ENCODE results near the gene FGF8. TPM values are rescaled to one million over a fixed set of nuclear protein-coding genes. Genes with fewer than 3 reads are reported as not detected.

FGF8 gene
- total and polyA plus RNA-seq, 2 of the 13 experiments (the other 11 are each of a cell fraction or from before 2014, with no cell fraction given) = not detected

DNA sequence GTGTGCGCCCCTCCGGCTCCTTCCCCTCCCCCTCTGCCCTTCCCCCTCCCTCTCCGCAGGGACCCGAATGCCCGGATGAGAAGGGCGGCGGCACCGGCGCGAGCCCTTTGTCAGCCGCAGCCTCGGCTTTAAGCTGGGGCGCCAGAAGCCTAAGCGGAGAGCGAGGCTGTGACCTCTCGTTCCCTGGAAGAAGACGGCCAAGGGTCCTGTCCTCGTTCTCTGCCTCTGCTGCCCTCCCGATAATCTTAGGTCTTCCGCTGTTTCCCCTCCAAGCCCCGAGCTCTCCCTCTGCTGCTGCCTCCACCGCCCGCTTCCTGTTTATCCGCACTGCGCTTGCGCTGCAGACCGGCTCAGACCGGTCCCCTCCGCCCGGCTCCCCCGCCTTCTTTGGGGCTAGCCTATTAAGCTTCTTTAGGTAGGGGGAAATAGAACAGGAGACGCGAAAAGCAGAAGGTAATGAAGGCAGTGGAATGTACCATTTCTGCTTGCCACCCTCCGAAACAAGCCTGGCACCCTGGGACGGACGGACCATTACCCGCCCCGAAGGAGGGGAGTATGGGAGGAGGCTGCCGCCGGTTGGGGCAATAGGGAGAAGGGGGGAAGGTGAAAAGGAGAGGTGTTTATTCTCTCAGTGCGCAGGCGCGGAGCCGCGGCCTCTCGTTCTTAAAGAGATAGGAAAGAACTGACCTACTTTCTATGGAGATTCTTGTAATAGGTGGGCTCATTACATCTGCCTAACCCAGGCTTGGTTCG lies 42.4 kb upstream of the FGF8 start, which contains the start of gene OGA (continued):
- TF ChIP-seq SPEN (CRISPR knock-in tag; IDR thresholded peaks at IDR 0.05; ENCODE audit: low read depth) (peak; percentile 73; the same call in 1 of the 2 replicates), DNMT1 (CRISPR knock-in tag; IDR thresholded peaks at IDR 0.05) (0 out of 2 replicates have a peak, but pooled peaks have one; percentile 28), ZNF644 (CRISPR knock-in tag; IDR thresholded peaks at IDR 0.05; ENCODE audit: low read depth) (no peak), ZNF264 (CRISPR knock-in tag; IDR thresholded peaks at IDR 0.05) (peak; percentile 67; the same call in 1 of the 2 replicates), ZNF614 (CRISPR knock-in tag; IDR thresholded peaks at IDR 0.05; ENCODE audit: borderline replicate concordance) (peak; percentile 35), MED1 (CRISPR knock-in tag; IDR thresholded peaks at IDR 0.05) (peak; percentile 79), XRCC5 (optimal IDR thresholded peaks at IDR 0.05; ENCODE audit: low read length) (peak; percentile 72), RBAK (CRISPR knock-in tag; IDR thresholded peaks at IDR 0.05) (no peak), MAFK (conservative IDR thresholded peaks at IDR 0.05 in 1 of 2, IDR thresholded peaks at IDR 0.05 in 1 of 2; ENCODE audit: low read length in 2 of 2) (no peak), ZNF629 (CRISPR knock-in tag; conservative IDR thresholded peaks at IDR 0.05) (no peak), BHLHE40 (IDR thresholded peaks at IDR 0.05; ENCODE audit: low read length) (peak; percentile 99), FOXO1 (CRISPR knock-in tag; IDR thresholded peaks at IDR 0.05) (peak; percentile 46; the same call in 1 of the 2 replicates), ZNF24 (IDR thresholded peaks at IDR 0.05) (no peak), SOX13 (IDR thresholded peaks at IDR 0.05) (no peak; the same call in 1 of the 2 replicates), SOX13 (CRISPR knock-in tag; conservative IDR thresholded peaks at IDR 0.05 in 1 of 2, IDR thresholded peaks at IDR 0.05 in 1 of 2) (0 out of 4 replicates have a peak, but pooled peaks of 1 of the 2 experiments have one; percentile 3), MZF1 (CRISPR knock-in tag; IDR thresholded peaks at IDR 0.05; ENCODE audit: borderline replicate concordance) (0 out of 2 replicates have a peak, but pooled peaks have one; percentile 48), ZNF232 (CRISPR knock-in tag; IDR thresholded peaks at IDR 0.05; ENCODE audit: borderline replicate concordance) (peak; percentile 66; the same call in 1 of the 2 replicates), FIP1L1 (IDR thresholded peaks at IDR 0.05; ENCODE audit: borderline replicate concordance, insufficient read depth, low read depth, low read length) (0 out of 2 replicates have a peak, but pooled peaks have one; percentile 49), ATF7 (IDR thresholded peaks at IDR 0.05) (peak; percentile 90), ATF7 (CRISPR knock-in tag; IDR thresholded peaks at IDR 0.05) (no peak; the same call in 1 of the 2 replicates), PHF20 (CRISPR knock-in tag; IDR thresholded peaks at IDR 0.05) (peak; percentile 63), ZNF781 (CRISPR knock-in tag; IDR thresholded peaks at IDR 0.05; ENCODE audit: borderline replicate concordance, not compliant biosample characterization) (peak; percentile 42), RFXAP (CRISPR knock-in tag; IDR thresholded peaks at IDR 0.05; ENCODE audit: borderline replicate concordance) (no peak), NFIB (CRISPR knock-in tag; IDR thresholded peaks at IDR 0.05; ENCODE audit: borderline replicate concordance) (no peak), AKAP8 (CRISPR knock-in tag; IDR thresholded peaks at IDR 0.05) (no peak; the same call in 1 of the 2 replicates), ARNT2 (CRISPR knock-in tag; IDR thresholded peaks at IDR 0.05; ENCODE audit: low read depth) (no peak)
- TF ChIP-seq, protein P1, sequence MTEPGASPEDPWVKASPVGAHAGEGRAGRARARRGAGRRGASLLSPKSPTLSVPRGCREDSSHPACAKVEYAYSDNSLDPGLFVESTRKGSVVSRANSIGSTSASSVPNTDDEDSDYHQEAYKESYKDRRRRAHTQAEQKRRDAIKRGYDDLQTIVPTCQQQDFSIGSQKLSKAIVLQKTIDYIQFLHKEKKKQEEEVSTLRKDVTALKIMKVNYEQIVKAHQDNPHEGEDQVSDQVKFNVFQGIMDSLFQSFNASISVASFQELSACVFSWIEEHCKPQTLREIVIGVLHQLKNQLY (CRISPR knock-in tag; IDR thresholded peaks at IDR 0.05) = peak; percentile 59; the same call in 1 of the 2 replicates
- TF ChIP-seq, protein P2, sequence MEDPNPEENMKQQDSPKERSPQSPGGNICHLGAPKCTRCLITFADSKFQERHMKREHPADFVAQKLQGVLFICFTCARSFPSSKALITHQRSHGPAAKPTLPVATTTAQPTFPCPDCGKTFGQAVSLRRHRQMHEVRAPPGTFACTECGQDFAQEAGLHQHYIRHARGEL (CRISPR knock-in tag; IDR thresholded peaks at IDR 0.05) = no peak
- TF ChIP-seq, protein P3, sequence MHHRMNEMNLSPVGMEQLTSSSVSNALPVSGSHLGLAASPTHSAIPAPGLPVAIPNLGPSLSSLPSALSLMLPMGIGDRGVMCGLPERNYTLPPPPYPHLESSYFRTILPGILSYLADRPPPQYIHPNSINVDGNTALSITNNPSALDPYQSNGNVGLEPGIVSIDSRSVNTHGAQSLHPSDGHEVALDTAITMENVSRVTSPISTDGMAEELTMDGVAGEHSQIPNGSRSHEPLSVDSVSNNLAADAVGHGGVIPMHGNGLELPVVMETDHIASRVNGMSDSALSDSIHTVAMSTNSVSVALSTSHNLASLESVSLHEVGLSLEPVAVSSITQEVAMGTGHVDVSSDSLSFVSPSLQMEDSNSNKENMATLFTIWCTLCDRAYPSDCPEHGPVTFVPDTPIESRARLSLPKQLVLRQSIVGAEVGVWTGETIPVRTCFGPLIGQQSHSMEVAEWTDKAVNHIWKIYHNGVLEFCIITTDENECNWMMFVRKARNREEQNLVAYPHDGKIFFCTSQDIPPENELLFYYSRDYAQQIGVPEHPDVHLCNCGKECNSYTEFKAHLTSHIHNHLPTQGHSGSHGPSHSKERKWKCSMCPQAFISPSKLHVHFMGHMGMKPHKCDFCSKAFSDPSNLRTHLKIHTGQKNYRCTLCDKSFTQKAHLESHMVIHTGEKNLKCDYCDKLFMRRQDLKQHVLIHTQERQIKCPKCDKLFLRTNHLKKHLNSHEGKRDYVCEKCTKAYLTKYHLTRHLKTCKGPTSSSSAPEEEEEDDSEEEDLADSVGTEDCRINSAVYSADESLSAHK (CRISPR knock-in tag; IDR thresholded peaks at IDR 0.05; ENCODE audit: borderline replicate concordance) = no peak
